ENCODE results near the gene AADAC. TPM values are rescaled to one million over a fixed set of nuclear protein-coding genes. Genes with fewer than 3 reads are reported as not detected.

AADAC gene
- total and polyA plus RNA-seq, 2 of the 13 experiments (the other 11 are each of a cell fraction or from before 2014, with no cell fraction given): 0.87 to 1.5 TPM

GRCh38 chr3:151838574-151839312 is 24.8 kb downstream of the AADAC start:
- Histone ChIP-seq H3K9me3 (ENCODE audit: low read length) (no peaks in the 10 kb centered on the region), H3K4me3 (replicated peaks in 1 of 3; ENCODE audit: insufficient read depth in 1 of 3, low read depth in 2 of 3, low read length in 3 of 3) (no peak overlapping the region; a peak in 1 of 6 replicates), H3K4me1 (ENCODE audit: insufficient read depth, low read length) (peaks cover 8% of the 10 kb centered on the region; the same call in 1 of the 2 replicates), H3K9ac (ENCODE audit: insufficient read depth, low read depth, low read length) (no peak overlapping the region), H3K79me2 (ENCODE audit: insufficient read depth, low read length) (no peaks in the 10 kb centered on the region), H3K27ac (ENCODE audit: extremely low read length, insufficient read depth, low read length) (no peak overlapping the region), H2AFZ (ENCODE audit: low read length) (no peak overlapping the region), H4K20me1 (ENCODE audit: insufficient read depth, low read length) (no peaks in the 10 kb centered on the region), H3K27me3 (ENCODE audit: control insufficient read depth in 1 of 2, insufficient read depth in 2 of 2, low read length in 2 of 2) (no peaks in the 10 kb centered on the region), H3K36me3 (replicated peaks in 1 of 2; ENCODE audit: control insufficient read depth in 1 of 2, insufficient read depth in 2 of 2, low read length in 2 of 2) (no peaks in the 10 kb centered on the region), H3K4me2 (ENCODE audit: low read depth, low read length) (peak overlapping the region; percentile 61)
- ChIA-PET POLR2A (no interaction called here), CTCF (ENCODE audit: low intra/inter-chr PET ratio, low total read pairs) (interaction anchor here (1.1 to 3.6 kb wide), 5 partner anchors 178 to 670 kb away, joined by 3 to 34 read pairs (median 4); no protein-coding TSS in a partner anchor)
- DNase-seq (ENCODE audit: low spot score) (peak; percentile 77), FAIRE-seq (peak; percentile 80), ATAC-seq (peak; percentile 90)
- WGBS (ENCODE audit: low lambda C conversion rate): 61% methylated on average over 19 of the region's 19 CpGs
- BruUV-seq (replicated peaks): no TSS peak
- intact Hi-C loops (cut with micrococcal nuclease; ENCODE audit: unreplicated experiment) (loop anchor here (1.0 to 5.0 kb wide), 5 partner anchors 68 to 611 kb away; no protein-coding TSS in a partner anchor), in situ Hi-C loops (cut with HindIII; ENCODE audit: extremely low pct_ligation_motif_present, low pct_unique_long_range_greater_than_20kb) (loop anchor here (10.0 kb wide), 1 partner anchor 374 kb away; the partner anchor contains the start of gene IGSF10)
- TF ChIP-seq, protein P1, sequence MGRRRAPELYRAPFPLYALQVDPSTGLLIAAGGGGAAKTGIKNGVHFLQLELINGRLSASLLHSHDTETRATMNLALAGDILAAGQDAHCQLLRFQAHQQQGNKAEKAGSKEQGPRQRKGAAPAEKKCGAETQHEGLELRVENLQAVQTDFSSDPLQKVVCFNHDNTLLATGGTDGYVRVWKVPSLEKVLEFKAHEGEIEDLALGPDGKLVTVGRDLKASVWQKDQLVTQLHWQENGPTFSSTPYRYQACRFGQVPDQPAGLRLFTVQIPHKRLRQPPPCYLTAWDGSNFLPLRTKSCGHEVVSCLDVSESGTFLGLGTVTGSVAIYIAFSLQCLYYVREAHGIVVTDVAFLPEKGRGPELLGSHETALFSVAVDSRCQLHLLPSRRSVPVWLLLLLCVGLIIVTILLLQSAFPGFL (CRISPR knock-in tag; IDR thresholded peaks at IDR 0.05): no peak
- peak; percentile 66; the same call in 1 of the 2 replicates for TF ChIP-seq ARID3A (IDR thresholded peaks at IDR 0.05; ENCODE audit: low read depth, low read length)
- no peak for TF ChIP-seq HINFP (CRISPR knock-in tag; IDR thresholded peaks at IDR 0.05; ENCODE audit: low read depth)
- TF ChIP-seq STAG1 (CRISPR knock-in tag; IDR thresholded peaks at IDR 0.05): peak; percentile 98
- TF ChIP-seq CEBPG (CRISPR knock-in tag; IDR thresholded peaks at IDR 0.05): no peak
- no peak for TF ChIP-seq BRCA1 (CRISPR knock-in tag; IDR thresholded peaks at IDR 0.05)
- TF ChIP-seq, protein P2, sequence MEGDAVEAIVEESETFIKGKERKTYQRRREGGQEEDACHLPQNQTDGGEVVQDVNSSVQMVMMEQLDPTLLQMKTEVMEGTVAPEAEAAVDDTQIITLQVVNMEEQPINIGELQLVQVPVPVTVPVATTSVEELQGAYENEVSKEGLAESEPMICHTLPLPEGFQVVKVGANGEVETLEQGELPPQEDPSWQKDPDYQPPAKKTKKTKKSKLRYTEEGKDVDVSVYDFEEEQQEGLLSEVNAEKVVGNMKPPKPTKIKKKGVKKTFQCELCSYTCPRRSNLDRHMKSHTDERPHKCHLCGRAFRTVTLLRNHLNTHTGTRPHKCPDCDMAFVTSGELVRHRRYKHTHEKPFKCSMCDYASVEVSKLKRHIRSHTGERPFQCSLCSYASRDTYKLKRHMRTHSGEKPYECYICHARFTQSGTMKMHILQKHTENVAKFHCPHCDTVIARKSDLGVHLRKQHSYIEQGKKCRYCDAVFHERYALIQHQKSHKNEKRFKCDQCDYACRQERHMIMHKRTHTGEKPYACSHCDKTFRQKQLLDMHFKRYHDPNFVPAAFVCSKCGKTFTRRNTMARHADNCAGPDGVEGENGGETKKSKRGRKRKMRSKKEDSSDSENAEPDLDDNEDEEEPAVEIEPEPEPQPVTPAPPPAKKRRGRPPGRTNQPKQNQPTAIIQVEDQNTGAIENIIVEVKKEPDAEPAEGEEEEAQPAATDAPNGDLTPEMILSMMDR (CRISPR knock-in tag; IDR thresholded peaks at IDR 0.05): peak; percentile 83
- no peak for TF ChIP-seq ZNF597 (CRISPR knock-in tag; IDR thresholded peaks at IDR 0.05)
- TF ChIP-seq PPARG (CRISPR knock-in tag; conservative IDR thresholded peaks at IDR 0.05): 0 out of 2 replicates have a peak, but pooled peaks have one; percentile 32
- no peak for TF ChIP-seq ZNF513 (CRISPR knock-in tag; conservative IDR thresholded peaks at IDR 0.05)
- 0 out of 2 replicates have a peak, but pooled peaks have one; percentile 41 for TF ChIP-seq THAP11 (CRISPR knock-in tag; IDR thresholded peaks at IDR 0.05)
- 0 out of 2 replicates have a peak, but pooled peaks have one; percentile 71 for TF ChIP-seq SP140L (CRISPR knock-in tag; IDR thresholded peaks at IDR 0.05; ENCODE audit: borderline replicate concordance)
- TF ChIP-seq ZNF660 (CRISPR knock-in tag; IDR thresholded peaks at IDR 0.05; ENCODE audit: borderline replicate concordance, low read depth): no peak
- 0 out of 2 replicates have a peak, but pooled peaks have one; percentile 20 for TF ChIP-seq GATAD2A (CRISPR knock-in tag; IDR thresholded peaks at IDR 0.05)
- peak; percentile 99 for TF ChIP-seq SMC3 (IDR thresholded peaks at IDR 0.05; ENCODE audit: low read length)
